ENCODE data around the gene USP15.

- no peak for TF ChIP-seq CTCF (IDR thresholded peaks at IDR 0.05; ENCODE audit: low read depth, low read length, poor library complexity, severe bottlenecking)
- no peak for TF ChIP-seq EZH2phosphoT487 (IDR thresholded peaks at IDR 0.05; ENCODE audit: borderline replicate concordance, low read length)
These were observed 169.3 kb downstream of the USP15 start for GRCh38 chr12:62429457-62429856.
